KMS-11 (cell line): ENCODE measurements around the gene PALM3.
A peak's percentile ranks its signal among the peaks of the same experiment; 100 is the strongest.

Source experiments
- H2AFZ ChIP-seq: fragments of 200-600 bp; sonication (generic); 2 replicates; pipeline ENCODE4 v1.6.1; 2016; ENCODE audit warnings: antibody characterized with exemption, mixed run types, low read depth
- H3K27ac ChIP-seq: fragments of 200-600 bp; sonication (generic); 2 replicates; pipeline ENCODE4 v1.6.1; 2016; ENCODE audit warnings: mild to moderate bottlenecking, mixed run types
- H3K27me3 ChIP-seq: fragments of 200-600 bp; sonication (generic); 2 replicates; pipeline ENCODE4 v1.6.1; 2017; ENCODE audit warnings: mild to moderate bottlenecking, low read depth, mixed run types, moderate library complexity; ENCODE audit not compliant: insufficient read depth
- H3K36me3 ChIP-seq: fragments of 200-600 bp; sonication (generic); 2 replicates; pipeline ENCODE4 v1.6.1; 2017; ENCODE audit warnings: mild to moderate bottlenecking, mixed run types; ENCODE audit not compliant: insufficient read depth
- H3K4me1 ChIP-seq: fragments of 200-600 bp; sonication (generic); 2 replicates; pipeline ENCODE4 v1.6.1; 2016; ENCODE audit warnings: mild to moderate bottlenecking, low read depth, mixed run types; ENCODE audit not compliant: poor library complexity, severe bottlenecking
- H3K4me2 ChIP-seq: fragments of 200-600 bp; sonication (generic); 2 replicates; pipeline ENCODE4 v1.7.0; 2016; ENCODE audit warnings: mild to moderate bottlenecking, mixed run types
- H3K4me3 ChIP-seq: fragments of 200-600 bp; sonication (generic); IDR thresholded peaks from 2 replicates; pipeline ENCODE4 v1.6.1; 2017; ENCODE audit warnings: low read depth, low read length, mixed read lengths; ENCODE audit not compliant: insufficient read depth
- H3K79me2 ChIP-seq: fragments of 200-600 bp; sonication (generic); 2 replicates; pipeline ENCODE4 v1.6.1; 2016; ENCODE audit warnings: low read depth, mixed run types; ENCODE audit not compliant: insufficient read depth
- H3K9ac ChIP-seq: fragments of 200-600 bp; sonication (generic); 2 replicates; pipeline ENCODE4 v1.6.1; 2016; ENCODE audit warnings: mild to moderate bottlenecking, mixed run types
- H4K20me1 ChIP-seq: fragments of 200-600 bp; sonication (generic); 2 replicates; pipeline ENCODE4 v1.6.1; 2016; ENCODE audit warnings: mild to moderate bottlenecking, mixed run types; ENCODE audit not compliant: insufficient read depth
- CTCF ChIP-seq: fragments of 200-600 bp; sonication (generic); conservative IDR thresholded peaks from 2 replicates; pipeline ENCODE4 v1.6.1; 2017; ENCODE audit warnings: low read depth, mild to moderate bottlenecking, antibody characterized with exemption, low read length, moderate library complexity, mixed read lengths

The PALM3 gene

GRCh38 chr19:14058182-14059092 lies 3.4 kb downstream of the PALM3 start:
- Histone ChIP-seq H3K4me1 (no peaks in the 10 kb centered on the region), H3K4me3 (no peak overlapping the region), H3K79me2 (no peaks in the 10 kb centered on the region), H3K4me2 (no peak overlapping the region), H3K27me3 (peaks cover 5% of the 10 kb centered on the region; the same call in 1 of the 2 replicates), H4K20me1 (no peaks in the 10 kb centered on the region), H2AFZ (peak overlapping the region; percentile 61; the same call in 1 of the 2 replicates), H3K27ac (no peak overlapping the region), H3K9ac (no peak overlapping the region), H3K36me3 (no peaks in the 10 kb centered on the region)
- TF ChIP-seq CTCF, result no peak

DNA sequence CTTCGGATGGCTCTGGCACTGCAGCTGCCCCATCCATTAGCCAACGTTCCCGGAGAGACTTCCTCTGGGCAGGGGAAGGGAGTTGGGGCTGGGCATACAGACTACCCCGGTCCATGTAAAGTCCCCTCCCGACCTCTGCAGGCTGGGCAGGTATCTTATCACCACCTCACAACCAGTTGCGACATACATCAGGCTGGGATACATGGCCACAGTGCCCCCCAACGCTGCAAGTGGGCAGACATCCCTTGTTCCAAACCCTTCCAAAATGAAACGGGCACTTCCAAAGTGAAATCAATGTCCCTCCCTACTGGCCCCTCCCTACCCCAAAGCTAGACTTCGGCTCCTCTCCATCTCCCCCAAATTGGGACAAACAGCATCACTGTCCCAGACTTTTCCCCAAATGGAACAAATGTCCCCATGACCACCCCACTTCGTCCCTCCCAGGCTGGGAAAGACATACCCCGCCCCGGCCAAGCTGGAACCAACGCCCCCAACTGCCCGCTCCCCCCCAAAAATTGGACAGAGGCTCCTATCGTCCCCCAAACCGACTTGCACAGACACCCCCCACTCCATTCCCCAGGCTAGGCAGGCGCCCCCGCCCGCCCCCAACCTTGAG lies 5.0 kb downstream of the PALM3 start:
- H2AFZ ChIP-seq, result no peak overlapping the region
- TF ChIP-seq CTCF, result no peak
- no peak overlapping the region for H3K4me3 ChIP-seq
- H3K27ac ChIP-seq, result no peak overlapping the region
- no peak overlapping the region for H3K9ac ChIP-seq
- peaks cover 5% of the 10 kb centered on the region; the same call in 1 of the 2 replicates for H3K27me3 ChIP-seq
- H4K20me1 ChIP-seq, result no peaks in the 10 kb centered on the region
- H3K4me1 ChIP-seq, result no peaks in the 10 kb centered on the region
- no peak overlapping the region for H3K4me2 ChIP-seq
- no peaks in the 10 kb centered on the region for H3K79me2 ChIP-seq
- H3K36me3 ChIP-seq, result no peaks in the 10 kb centered on the region

DNA sequence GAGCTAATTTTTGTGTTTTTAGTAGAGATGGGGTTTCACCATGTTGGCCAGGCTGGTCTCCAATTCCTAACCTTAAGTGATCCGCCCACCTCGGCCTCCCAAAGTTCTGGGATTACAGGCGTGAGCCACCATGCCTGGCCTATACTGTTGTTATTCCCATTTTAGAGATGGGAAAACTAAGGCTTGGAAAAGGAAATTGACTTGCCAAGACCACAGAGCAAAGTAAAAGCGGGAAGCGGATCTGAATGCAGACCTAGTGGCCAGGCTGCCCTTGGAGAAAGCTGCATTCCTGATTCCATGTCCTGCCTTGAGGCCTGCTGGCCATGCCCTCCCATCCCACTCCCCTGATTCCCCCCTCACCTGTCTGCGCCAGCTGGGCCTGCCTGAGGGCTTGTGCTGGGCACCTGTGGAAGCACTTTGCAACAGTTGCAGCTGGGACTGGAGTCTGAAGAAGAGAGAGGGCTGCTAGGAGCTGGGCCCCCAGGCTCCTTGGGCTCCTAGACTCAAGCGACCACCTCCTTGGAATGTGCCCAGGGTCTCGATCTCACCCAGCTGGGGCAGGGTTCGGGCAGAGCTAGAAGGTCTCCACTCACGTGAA lies 5.7 kb downstream of the PALM3 start:
- Histone ChIP-seq H2AFZ (no peak overlapping the region), H3K79me2 (no peaks in the 10 kb centered on the region), H4K20me1 (no peaks in the 10 kb centered on the region), H3K4me3 (no peak overlapping the region), H3K4me2 (no peak overlapping the region), H3K27me3 (peaks cover 3% of the 10 kb centered on the region; the same call in 1 of the 2 replicates), H3K4me1 (no peaks in the 10 kb centered on the region), H3K36me3 (no peaks in the 10 kb centered on the region), H3K27ac (no peak overlapping the region), H3K9ac (no peak overlapping the region)
- TF ChIP-seq CTCF, result no peak

GRCh38 chr19:14055396-14055795 lies 6.5 kb downstream of the PALM3 start:
- Histone ChIP-seq H3K9ac (no peak overlapping the region), H3K79me2 (no peaks in the 10 kb centered on the region), H3K27me3 (no peaks in the 10 kb centered on the region; the same call in 1 of the 2 replicates), H3K4me1 (no peaks in the 10 kb centered on the region), H2AFZ (no peak overlapping the region), H3K4me3 (no peak overlapping the region), H4K20me1 (no peaks in the 10 kb centered on the region), H3K36me3 (no peaks in the 10 kb centered on the region), H3K4me2 (no peak overlapping the region), H3K27ac (no peak overlapping the region)
- TF ChIP-seq CTCF, result no peak
